Stimulated activated CD8-positive, alpha-beta memory T cell treated with anti-CD3 and anti-CD28 coated beads, Interleukin-4, amount 100 ng/mL, for 4 hours (primary cell): Measurements from ENCODE around the gene HELZ2.
A peak's percentile ranks its signal among the peaks of the same experiment; 100 is the strongest.
"Not testable (repeated sequence)": the region's sequence is repeated elsewhere in the genome, so short reads cannot be mapped to it uniquely, and the experiment has no call there.

Experiments
- DNase-seq, 2 donors: peaks; one replicate each; pipeline ENCODE4 v3.0.0-alpha.2; 2020; ENCODE audit warnings: low read depth in 2 of 2, low spot score in 1 of 2

The HELZ2 gene, protein sequence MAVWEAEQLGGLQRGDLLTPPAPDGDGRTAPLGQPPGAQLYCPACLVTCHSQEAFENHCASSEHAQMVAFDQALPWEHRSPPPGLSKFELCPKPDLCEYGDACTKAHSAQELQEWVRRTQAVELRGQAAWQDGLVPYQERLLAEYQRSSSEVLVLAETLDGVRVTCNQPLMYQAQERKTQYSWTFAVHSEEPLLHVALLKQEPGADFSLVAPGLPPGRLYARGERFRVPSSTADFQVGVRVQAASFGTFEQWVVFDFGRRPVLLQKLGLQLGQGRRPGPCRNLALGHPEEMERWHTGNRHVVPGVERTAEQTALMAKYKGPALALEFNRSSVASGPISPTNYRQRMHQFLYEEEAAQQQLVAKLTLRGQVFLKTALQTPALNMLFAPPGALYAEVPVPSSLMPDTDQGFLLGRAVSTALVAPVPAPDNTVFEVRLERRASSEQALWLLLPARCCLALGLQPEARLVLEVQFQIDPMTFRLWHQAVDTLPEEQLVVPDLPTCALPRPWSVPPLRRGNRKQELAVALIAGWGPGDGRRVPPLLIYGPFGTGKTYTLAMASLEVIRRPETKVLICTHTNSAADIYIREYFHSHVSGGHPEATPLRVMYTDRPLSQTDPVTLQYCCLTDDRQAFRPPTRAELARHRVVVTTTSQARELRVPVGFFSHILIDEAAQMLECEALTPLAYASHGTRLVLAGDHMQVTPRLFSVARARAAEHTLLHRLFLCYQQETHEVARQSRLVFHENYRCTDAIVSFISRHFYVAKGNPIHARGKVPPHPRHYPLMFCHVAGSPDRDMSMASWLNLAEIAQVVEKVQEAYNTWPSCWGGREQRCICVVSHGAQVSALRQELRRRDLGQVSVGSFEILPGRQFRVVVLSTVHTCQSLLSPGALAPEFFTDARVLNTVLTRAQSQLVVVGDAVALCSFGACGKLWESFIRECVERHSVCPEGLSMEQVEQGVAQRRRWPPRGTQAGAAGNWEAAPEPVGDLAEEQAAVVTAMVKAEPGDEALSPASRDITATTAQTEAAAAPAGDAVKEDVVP (N-terminal part only)

DNA sequence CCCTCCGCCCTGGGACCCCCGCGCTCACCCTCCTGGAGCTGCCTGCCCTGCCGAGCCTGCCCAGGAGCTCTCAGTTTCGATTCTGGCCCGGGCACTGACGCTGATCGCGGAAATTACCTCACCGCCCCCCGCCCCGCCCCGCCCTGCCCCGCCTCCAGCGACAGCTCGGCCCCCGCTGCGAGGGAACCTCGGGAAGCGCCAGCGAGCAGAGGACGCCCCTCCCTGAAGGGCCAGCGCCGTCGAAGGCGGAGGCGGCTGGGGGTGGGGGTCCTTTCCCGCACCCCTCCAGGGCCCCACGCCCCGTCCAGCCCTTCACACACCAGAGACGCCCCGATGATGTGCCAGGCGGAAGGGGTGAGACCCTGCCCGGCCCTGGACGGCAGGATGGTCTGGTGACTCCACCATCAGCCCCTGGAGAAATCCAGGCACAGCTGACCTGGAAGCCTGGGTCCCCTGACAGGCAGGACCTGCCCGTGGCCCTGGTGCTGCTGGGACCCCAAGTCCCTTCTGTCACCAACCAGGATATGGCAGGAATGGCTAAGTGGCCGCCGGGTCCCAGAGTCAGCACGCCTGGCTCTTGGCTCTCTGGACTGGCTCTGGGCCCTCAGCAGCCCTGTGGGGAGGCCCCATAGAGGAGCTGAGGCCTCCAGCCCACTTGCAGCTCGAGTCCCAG, at the start of gene HELZ2:
Gene HELZ2 (minus strand): TSS at position 84 of the 673 bp plus-strand sequence. CDS start 1,854 bp downstream, outside the sequence.
- DNase-seq: peak; percentile 43 to 55

DNA sequence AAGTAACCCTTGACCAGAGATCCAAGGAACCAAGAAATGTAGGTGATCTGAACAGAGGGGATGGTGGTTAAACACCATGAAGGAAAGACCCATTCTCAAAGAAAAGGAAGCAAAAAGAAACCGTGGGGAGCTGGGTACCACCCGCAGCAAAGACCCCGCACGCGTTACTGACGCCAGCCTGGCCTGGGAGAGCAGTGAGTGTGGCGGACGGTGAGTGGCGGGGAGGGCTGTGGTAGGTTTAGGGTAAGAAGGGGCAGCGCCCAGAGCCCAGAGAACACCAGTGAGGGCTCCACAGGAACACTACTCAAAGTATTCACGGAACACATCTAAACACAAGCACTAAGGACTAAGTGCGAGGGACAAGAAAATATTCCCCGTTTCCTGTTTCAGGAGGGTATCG, 48.7 kb upstream of the HELZ2 start:
- DNase-seq: no peak

DNA sequence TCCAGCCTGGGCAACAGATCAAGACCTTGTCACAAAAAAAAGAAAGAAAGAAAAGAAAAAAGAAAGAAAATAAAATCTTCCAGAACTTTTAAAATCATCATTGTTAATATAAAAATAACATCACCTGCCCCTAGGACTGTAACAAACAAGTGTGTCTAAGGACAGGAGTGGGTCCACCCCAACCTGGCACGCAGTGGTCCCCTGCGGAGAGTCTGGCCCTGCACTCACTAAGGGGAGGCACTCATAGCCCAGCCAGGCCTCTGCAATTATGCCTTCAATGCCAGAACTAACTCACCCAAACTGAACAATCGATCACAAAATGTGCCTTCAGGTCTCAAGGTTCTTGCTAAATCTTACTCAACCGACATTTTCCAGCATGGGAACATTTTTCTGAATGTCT, 48.1 kb upstream of the HELZ2 start:
- no peak for DNase-seq

DNA sequence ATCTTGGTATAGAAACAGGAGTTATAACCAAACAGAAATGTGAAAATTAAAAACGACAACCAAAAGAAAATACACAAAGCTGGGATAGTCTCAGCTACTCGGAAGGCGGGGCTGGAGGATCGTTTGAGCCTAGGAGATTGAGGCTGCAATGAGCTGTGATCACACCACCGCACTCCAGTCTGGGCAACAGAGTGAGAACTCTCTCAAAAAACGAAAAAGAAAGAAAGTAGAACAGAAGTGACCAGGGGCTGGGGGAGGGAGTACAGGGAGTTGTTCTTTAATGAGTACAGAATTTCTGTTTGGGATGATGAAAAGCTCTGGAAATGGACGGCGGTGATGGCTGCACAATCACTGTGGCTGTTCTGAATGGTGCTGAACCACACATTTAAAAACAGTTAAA, 47.0 kb upstream of the HELZ2 start:
- DNase-seq: no peak

DNA sequence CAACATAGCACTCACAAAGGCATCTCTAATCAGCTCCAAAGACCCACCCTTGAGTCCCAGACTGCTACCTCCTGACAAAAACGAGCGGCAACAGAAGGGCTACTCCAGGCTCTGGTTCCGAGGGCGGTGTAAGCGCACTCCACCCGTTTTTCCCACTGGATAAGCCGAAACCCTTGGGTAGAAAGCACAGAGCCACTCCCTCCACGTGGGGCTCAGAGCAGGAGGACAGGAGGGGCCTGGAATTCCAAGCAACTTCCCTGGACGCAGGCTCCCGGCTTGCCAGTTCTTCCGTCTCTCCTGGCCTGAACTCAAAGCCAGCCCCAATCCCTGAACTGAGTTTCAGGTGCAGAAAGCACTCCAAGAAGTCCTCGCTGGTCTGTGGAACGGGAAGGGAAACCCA, 45.5 kb upstream of the HELZ2 start:
- no peak for DNase-seq

DNA sequence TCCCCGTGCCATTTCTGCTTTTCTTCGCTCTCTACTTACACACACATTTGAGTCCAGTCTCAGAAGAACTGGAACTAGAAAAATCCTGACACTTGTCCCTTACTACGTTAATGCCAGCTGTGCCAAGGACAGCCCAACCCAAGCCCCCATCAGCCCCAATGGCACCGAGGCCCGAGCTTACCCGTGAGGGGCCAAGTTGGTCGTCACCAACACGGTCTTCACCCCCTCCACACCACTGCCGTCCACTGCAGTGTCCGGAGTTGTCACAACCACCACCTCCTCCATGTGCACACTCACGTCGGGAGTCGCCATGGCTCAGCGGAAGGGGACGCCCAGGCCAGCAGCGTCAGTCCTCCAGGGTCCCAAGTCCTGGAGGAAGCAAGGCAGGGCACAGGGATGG, 45.0 kb upstream of the HELZ2 start:
- DNase-seq: no peak

DNA sequence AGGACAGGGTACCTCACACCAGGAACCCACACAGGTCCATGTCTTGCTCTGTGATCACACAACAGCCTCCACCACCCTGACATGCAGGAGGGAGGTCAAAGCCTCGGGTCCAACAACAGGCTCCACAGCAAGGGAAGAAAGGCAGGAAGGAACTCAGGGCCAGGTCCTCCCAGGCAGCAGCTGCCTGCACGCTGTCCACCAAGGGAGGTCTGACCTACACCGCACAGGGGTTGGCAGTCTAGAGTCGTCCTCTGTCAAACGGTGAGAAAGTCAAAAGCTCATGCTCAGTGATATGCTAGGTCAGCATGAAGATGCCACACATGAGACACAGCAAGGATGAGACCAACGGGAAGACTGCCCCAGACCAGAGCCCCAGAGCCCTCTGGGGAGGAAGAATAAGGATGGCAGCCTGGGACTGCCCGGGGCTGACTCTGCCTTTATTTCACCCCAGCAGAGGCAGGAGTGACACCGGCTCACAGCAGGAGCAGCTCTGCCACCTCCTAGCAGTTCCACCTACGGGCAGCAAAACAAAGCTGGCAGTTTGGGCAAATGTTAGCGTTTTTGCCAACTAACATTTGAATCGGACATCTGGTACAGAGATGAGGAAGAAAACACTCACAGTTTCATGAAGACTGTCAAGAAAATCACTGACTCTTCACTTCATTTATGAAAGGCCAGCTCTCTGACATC, 44.4 kb upstream of the HELZ2 start:
- DNase-seq: no peak

DNA sequence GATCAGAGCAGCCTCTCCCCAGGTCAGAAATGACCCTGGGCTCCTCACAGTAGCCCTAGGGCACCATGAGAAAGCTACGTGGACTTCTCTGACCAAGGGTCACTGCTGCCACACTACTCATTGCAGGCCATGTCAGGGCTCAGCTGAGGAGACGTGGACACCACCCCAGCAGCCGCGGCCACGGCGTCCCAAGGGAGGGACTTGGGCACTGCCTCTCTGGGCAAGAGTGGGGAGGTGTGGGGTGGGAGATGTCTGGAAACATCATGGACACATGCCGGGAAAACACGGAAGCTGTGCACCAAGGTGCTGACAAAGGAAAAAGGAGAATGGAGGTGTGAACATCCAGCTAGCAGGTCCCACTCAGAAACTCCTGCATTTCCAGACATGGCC, 43.8 kb upstream of the HELZ2 start:
- DNase-seq: no peak

DNA sequence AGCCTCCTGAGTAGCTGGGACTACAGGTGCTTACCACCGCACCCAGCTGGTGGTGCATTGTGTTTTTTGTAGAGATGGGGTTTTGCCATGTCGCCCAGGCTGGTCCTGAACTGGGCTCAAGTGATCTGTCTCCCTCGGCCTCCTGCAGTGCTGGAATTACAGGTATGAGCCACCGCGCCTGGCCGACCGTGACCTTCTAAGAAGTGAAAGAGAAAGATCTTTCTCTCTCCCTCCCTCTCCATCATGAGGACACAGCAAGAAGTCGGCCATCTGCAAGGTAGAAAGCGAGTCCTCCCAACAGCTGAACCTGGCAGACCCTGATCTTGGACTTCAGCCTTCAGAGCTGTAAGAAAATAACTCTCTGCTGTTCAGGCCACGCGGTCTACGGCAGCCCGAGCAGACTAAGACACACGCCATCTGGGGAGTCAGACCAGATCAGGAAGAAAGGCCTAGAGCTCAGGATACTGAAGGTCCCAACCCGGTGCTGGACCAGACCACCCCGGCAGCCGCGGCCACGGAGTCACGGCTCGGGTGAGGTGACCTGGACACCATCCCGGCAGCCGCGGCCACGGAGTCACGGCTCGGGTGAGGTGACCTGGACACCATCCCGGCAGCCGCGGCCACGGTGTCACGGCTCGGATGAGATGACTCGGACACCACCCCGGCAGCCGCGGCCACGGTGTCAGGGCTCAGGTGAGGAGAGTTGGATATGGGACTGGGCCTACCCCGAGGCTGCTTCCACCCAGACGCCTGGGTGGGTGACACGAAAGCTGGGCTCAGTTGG, 43.2 kb upstream of the HELZ2 start:
- no peak for DNase-seq

DNA sequence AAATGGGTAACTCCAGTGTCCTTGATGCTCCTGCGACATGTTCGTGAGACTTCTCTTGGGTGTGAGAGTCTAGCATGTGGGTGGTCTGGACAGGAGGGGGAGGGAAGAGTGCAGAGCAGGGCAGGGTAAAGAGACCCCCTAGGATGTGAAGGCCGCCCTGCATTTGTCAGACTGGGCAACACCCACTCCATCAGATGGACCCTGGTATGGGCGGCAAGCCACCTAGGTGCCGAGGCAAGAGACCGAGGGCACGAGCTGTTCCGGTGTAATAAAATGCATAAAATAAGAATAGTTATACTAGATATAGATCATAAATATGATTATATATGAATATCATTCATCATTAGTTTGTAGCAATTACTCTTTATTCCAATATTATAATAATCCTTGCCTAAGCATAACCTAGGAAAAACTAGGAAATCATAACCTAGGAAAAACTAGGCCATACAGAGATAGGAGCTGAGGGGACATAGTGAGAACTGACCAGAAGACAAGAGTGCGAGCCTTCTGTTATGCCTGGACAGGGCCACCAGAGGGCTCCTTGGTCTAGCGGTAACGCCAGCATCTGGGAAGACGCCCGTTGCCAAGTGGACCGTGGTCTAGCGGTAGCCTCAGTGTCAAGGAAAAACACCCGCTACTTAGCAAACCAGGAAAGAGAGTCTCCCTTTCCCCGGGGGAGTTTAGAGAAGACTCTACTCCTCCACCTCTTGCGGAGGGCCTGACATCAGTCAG, 40.0 kb upstream of the HELZ2 start:
- DNase-seq: not testable (repeated sequence)

DNA sequence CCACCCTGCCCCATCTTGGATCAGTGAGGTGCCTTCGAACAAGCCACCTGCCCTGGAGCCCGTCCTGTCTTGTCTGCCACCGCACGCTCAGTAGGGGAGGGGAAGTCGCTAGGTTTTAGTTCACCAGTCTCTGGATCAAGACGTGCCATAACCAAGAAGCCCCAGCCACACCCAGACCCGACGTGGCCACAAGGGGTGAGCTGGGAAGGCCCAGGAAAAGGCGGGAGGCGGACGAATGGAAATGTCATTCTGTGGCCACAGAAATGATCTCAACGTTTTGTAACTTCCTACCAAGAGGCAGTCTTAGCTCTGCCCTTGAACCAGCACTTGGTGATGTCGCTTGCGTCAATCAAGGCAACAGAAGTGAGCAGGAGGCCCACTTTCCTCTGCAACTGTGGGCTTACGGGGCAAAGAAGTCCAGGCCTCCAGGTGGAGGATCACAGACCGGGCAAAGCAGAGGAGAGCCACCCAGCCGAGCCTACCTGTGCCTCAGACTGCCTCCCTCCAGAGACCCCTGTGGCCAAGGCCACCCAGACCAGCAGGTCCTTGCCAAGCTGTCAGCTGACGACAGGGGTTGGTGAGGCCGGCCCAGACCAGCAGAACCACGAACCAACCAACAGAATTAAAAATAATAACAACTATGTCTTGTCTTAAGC, 38.4 kb upstream of the HELZ2 start:
- no peak for DNase-seq

DNA sequence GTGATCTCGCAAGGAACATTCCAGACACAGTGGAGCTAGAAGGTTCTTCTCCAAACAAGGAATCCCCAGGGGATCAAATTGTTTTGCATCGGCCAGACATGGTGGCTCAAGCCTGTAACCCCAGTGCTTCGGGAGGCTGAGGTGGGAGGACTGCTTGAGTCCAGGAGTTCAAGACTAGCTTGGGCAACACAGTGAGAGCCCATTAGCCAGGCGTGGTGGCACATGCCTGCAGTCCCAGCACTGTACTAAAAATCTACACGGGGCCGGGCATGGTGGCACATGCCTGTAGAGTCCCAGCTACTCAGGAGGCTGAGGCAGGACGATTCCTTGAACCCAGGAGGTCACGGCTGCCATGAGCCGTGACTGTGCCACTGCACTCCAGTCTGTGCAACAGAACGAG, 37.6 kb upstream of the HELZ2 start:
- no peak for DNase-seq

DNA sequence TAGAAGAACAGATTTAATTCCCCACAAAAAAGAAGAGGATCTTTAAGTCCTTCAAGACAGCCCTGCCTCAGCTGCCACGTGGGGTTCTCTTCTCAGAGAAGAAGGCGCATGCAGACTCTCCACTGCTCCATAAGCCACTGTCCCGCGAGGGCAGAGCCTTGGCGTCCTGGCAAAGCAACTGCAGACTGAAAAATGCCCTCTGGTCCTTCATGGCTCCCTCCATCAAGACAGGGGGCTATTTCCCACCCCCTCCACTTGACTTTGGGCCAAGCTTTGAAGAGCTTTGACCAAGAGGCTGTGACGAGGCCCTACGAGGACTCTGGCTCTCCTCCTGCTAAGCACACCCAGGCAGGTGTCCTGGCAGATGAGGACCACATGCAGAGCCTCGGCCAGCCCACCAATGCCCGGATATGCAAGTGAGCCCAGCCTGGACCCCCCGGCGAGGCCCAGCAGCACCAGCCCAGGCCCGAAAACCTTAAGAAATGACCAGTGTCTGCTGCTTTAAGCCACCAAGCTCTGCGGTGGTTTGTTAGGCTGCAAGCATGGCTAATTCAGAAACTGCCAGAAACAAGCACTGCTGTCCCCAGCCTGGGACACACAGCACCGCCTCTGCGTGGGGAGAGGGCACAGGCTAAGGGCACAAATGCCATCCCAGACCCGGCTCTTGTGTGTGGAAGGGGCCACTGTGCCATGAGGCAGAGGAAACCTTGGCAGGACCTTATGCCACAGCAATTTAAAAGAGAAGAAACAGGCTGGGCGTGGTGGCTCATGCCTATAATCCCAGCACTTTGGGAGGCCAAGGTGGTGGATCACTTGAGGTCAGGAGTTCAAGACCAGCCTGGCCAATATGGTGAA, 36.8 kb upstream of the HELZ2 start:
- no peak for DNase-seq

DNA sequence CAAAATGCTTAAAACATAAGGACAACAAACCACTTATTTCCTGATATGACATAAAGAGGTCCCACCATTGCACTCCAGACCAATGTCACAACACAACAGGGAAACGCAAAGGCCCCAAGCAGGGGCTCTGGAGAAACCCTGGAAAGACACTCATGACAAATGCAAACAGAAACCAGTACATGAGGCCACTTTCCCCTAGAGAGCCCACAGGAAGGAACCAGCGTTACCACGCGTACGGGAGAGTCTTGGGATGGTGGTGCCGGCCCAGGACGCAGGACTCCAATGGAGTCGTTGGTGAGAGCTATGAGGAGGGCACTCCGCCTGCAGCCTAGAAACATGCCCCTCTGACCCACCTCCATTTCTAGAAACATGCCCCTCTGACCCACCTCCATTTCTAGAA, 32.6 kb upstream of the HELZ2 start:
- DNase-seq: no peak

DNA sequence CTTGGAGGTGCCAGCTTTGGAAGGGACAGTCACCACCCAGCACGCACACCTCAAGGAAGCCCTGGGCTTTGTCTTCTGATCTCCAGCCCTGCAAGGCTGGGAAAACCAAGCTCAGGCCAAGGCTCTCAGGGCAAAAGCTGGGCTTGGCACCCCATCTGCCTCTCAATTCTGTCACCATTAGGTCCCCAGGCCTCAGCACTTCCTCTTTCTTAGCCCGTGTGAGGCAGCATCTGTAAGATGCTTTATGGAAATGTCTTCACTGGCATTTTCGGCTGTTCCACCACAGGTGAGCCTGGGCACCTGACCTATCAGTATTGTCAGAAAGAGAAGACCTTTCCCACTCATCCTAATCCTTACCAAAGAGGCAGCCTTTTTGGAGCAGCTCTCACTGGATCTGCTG, 28.3 kb upstream of the HELZ2 start:
- DNase-seq: no peak

DNA sequence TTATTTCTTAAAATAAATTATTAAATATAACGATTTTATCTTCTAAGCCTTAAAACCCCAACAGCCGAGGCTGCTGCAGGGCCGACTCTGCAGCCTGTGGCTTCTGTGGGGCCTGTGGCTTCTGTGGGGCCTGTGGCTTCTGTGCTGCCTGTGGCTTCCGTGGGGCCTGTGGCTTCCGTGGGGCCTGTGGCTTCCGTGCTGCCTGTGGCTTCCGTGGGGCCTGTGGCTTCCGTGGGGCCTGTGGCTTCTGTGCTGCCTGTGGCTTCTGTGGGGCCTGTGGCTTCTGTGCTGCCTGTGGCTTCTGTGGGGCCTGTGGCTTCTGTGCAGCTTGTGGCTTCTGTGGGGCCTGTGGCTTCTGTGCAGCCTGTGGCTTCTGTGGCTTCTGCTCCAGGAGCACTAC, 27.6 kb upstream of the HELZ2 start:
- not testable (repeated sequence) for DNase-seq

DNA sequence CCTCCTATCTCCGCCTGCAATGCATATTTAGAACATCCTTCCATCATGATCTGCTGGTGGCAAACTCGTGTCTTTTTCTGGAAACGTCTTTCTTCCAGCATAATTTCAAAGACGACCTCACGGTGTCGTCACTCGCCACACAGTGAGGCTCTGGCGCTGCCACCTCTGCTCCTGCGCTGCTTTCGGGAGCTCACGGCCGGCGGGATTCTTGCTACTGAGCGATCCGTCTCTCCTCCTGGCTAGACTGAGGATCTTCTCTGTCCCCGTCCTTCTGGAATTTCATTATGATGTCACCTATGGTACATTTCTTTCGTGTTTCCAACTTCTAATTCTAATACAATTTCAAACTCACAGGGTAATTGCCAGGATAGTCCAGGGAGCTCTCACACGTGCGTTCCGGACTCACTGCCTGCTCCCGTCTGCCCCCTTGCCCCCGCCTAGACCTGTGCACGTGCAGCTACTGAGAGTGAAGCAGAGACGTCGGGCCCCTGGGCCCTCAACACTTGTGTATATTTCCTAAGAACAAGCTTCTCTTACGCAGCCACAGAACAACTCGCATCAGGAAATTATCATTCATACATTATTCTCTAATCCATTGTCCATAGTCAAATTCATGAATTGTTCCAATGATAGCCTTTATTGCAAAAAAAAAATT, 25.5 kb upstream of the HELZ2 start:
- DNase-seq: no peak
